GM18499 (cell line): ENCODE data around the gene LRRC56.
"Not testable (repeated sequence)": the region's sequence is repeated elsewhere in the genome, so short reads cannot be mapped to it uniquely, and the experiment has no call there.

Source experiments
- ATAC-seq: cut with Tn5 transposase; IDR thresholded peaks from one replicate; pipeline ENCODE4 v1.9.1; 2021; ENCODE audit warnings: moderate number of reproducible peaks; ENCODE audit not compliant: insufficient read depth, unreplicated experiment

Gene LRRC56

DNA sequence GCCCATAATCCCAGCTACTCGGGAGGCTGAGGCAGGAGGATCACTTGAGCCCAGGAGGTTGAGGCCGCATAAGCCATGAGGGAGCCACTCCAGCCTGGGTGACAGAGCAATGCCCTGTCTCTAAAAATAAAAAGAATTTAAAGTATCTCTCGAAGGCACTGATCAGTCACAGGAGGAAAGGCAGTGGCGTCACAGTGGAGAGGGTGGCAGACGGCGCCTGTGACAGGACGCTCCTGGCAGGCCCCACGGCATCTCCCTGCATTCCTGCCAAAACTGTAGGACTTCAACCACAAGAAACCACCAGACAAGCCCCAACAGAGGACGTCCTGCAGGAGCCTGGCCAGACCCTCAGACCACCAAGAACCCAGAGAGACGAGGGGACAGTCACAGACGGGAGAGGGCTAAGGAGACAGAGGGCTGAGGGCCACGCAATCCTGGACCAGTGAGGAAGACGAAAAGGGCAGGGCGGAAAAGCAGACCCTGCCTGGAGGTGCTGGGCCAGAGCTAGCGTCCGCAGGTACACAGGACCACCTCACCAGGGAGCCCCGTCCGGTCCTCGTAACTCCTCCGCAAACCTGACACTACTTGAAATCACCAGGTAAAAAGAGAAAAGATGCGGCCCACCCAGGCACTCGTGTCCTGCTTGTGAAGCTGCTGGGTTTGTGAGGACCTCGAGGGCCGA, 36.2 kb upstream of the LRRC56 start:
- ATAC-seq, result no peak

- ATAC-seq, result no peak
These were observed 35.5 kb upstream of the LRRC56 start for GRCh38 chr11:501683-502287.

- ATAC-seq, result no peak
These were observed 34.8 kb upstream of the LRRC56 start for GRCh38 chr11:502288-503178.

DNA sequence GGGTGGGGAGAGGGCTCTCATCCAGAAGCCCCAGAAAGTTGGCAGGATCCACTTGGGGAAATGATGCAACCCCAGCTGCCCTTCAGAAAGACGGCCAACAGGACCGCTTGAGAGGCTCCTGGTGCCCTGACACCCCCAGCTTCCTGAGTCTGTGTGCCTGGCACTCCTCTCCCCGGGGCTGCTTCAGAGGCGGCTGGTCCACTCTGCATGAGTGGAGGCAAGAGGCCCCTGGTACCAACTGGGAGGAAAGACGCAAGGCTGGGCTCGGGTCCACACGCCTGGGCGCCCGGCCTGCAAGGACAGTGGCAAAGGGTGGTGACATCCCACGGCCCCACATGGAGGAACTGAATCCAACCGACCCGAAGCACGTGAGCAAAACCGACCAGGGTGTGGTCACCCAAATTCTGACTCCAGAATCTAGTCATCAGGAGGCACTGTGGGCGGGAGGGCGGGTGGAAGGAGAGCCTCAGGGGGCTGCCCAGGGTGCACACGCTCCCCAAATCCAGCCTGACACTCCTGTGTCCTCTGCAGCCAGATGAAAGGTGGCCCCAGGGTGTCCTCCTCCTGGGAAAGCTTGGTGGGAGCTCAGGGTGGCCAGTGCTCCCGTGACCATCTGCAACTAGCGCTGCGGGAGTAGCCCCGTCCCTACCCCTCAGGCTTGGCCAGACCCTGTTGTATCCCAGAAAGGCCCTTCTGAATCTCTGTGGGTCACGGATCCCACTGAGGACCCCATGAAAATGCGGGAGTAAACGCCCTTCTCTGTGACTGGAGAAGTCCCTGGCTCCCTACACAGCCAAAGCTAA, 33.9 kb upstream of the LRRC56 start:
- no peak for ATAC-seq

GRCh38 chr11:504053-504993, 33.0 kb upstream of the LRRC56 start:
- no peak for ATAC-seq

- no peak for ATAC-seq
These were observed 32.4 kb upstream of the LRRC56 start for GRCh38 chr11:504994-505344.

DNA sequence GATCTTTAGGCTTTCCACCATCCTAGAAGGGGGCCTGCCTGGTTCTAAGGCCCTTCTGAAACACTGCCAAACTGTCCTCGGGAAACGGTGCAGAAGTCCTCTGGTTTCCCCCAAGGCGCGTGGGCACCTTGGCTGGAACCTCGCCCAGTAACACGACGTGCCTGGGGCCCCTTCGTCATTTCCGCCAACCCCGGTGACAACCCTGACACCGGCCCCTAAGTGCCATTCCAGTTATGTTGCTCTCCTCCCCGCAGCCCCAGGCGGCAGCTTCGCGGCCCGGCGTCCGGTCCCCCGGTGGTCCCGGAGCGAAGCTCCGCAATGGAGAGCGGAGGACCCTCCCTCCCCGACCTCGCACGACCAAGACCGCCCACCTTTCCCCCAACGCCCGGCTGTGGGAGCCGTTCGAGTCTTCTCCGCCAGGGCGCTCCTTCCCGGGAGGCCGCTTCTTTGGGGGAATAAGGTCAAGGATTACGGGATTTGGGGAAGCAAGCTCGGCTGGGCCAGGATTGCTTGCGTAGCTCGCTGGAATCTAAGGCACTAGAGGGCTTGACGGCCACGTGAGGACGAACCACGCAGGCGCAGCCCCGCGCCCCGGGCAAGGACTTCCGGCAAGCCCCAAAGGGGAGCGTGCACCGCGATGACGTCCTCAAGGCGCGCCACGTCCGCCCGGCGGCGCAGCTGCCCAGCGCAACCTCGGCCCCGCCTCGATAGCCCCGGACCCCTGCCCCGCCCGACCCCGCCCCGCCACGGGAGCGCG, 30.9 kb upstream of the LRRC56 start:
- peak; percentile 56 for ATAC-seq

DNA sequence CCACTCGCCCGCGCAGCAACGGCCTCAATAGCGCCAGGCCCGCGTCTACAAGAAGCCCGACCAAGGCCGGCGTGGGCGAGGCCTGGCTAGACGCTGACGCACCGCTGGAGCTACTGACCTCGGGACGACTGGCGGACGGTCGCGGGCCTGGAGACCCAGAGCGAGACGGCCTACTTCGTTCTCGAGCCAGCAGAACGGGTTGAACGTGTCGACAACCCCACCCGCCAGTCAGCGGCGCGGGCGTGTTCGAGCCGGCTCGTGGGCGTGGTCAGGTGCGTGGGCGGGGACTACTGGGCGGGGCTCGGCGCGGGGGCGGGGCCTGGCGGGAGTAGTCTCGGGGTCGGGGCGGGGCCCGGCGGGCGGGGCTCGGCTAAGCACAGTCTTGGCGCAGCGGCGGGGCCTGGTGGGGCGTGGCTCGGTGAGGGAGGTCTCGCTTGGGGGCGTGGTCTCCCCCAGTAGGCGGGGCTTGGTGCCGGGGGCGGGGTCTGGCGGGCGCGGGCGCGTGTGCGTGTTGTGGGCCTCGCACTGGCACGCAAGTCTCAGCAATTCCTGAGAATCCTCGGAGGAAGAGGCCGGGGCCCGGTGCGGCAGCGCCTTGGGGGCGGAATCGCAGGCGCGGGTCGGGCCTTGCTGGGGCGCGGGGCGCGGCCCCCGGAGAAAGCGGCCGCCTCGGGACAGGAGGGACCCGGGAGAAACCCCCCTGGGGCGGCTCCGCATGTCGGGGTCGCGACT, 30.2 kb upstream of the LRRC56 start, which contains the start of gene RNH1:
Gene RNH1 (minus strand): TSS at position 248 of the 732 bp plus-strand sequence. CDS start 5,080 bp downstream, outside the sequence.
- peak; percentile 43 for ATAC-seq

DNA sequence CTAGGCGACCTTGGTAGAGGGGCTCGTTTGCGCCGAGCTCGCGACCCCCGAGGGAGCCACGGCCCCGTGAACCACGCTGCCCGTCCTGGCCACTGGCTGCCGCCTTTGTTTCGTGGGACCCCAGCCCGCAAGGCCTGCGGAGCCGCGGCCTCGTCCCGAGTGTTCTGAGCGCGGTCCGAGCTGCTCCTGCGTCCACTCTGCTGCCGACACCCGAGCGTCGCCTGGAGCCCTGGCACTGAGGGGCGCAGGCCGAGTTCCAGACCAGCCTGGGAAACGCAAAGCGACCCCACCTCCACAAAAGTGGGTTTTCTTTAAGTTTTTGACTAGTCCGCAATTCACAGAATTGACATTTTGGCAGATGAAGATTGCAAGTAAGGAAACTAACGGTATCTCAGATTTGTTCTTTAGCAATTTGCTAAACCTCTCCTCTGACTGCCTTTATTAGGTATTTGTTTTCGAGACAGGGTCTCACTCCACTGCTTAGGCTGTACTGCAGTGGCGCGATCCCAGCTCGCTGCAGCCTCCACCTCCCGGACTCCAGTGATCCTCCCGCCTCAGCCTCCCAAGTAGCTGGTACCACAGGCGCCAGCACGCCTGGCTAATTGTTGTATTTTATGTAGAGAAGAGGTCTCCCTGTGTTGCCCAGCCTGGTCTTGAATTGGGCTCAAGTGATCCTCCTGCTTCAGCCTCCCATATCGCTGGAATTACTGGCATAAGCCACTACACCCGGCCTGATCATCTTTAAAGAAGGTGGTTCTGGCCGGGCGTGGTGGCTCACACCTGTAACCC, 29.4 kb upstream of the LRRC56 start:
- no peak for ATAC-seq

DNA sequence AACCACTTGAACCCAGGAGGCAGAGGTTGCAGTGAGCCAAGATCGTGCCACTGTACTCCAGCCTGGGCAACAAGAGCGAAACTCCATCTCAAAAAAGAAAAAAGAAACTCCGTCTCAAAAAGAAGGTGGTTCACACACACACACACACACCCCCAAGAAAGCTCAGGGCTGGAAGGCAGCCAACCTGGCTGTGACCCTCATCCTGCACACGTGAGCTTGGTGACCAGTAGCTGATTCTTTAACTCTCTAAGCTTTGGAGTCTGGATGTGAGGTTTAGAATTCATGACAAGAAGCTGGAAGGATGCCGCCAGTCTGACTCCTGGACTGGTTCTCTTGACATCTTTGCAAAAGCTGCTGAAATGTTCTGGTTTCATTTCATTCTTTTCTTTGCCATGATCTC, 28.4 kb upstream of the LRRC56 start:
- no peak for ATAC-seq

GRCh38 chr11:512761-513595, 24.3 kb upstream of the LRRC56 start:
- ATAC-seq, result no peak

GRCh38 chr11:514606-515005, 22.7 kb upstream of the LRRC56 start:
- ATAC-seq, result no peak

- ATAC-seq, result no peak
These were observed 22.2 kb upstream of the LRRC56 start for GRCh38 chr11:515131-515530.

GRCh38 chr11:516400-516799, 20.9 kb upstream of the LRRC56 start:
- no peak for ATAC-seq

- not testable (repeated sequence) for ATAC-seq
These were observed 20.2 kb upstream of the LRRC56 start for GRCh38 chr11:516918-517685.
